Measurements from ENCODE around the gene FAM163B.

DNA sequence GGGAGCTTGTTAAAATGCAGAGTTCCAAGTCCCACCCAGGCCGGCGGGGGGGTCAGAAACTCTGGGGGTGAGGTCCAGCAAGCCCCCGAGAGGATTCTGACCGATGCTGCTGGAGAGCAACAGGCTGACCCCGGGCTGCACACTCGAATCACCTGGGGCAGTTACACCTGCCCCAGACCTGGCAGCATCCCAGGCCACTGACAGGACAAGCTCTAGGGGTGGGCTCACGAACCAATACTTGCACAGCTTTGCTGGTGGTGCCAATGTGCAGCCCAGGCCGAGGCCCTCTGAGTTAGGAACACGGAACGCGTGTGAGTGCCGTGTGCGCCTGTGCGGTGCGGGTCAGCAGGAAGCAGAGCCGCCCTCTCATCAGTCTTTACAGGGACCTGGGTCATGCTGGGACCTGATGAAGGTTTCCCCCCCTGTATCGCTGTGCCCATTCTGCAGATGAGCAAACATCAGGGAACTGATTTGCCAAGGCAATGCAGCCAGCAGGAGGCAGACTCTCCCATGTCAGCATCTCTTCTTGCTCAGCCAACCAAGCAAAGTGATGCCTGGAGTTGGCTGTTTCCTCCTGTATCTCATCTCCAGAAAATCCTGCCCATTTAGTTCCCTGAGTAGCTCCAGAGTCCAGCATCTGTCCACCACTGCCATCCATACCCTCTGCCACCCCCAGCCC, 16.3 kb downstream of the FAM163B start:
- TF ChIP-seq MAX (IDR thresholded peaks at IDR 0.05) (no peak), TCF12 (IDR thresholded peaks at IDR 0.05; ENCODE audit: low read depth, low read length) (no peak), CTCF (IDR thresholded peaks at IDR 0.05; ENCODE audit: control extremely low read depth in 1 of 3, insufficient read depth in 1 of 3, low read depth in 1 of 3, low read length in 3 of 3) (peak in 2 of 3 experiments; percentile 18 to 53; a peak in 2 of 4 replicates), RFX5 (IDR thresholded peaks at IDR 0.05; ENCODE audit: borderline replicate concordance, low read depth, low read length) (no peak), SRF (IDR thresholded peaks at IDR 0.05; ENCODE audit: low read depth, low read length) (no peak), GABPA (IDR thresholded peaks at IDR 0.05; ENCODE audit: borderline replicate concordance, insufficient read depth, low read length) (no peak), HDAC2 (IDR thresholded peaks at IDR 0.05; ENCODE audit: borderline replicate concordance in 1 of 2, low read depth in 2 of 2, low read length in 2 of 2) (no peak), EZH2 (IDR thresholded peaks at IDR 0.05; ENCODE audit: low read depth, low read length, severe bottlenecking) (no peak), TAF1 (IDR thresholded peaks at IDR 0.05; ENCODE audit: low read depth, low read length) (no peak), FOSL1 (IDR thresholded peaks at IDR 0.05; ENCODE audit: insufficient read depth, low read depth, low read length) (no peak)

Data from H1 (cell line).